Gastrocnemius medialis (tissue), 4 donors: ENCODE data around the gene SUCLG2. TPM values are rescaled to one million over a fixed set of nuclear protein-coding genes. Genes with fewer than 3 reads are reported as not detected.

ENCODE experiments used
- ATAC-seq, 2 donors: fragments of 150-250 bp; one replicate each; pipeline ENCODE4 v1.9.1; 2016
- DNase-seq, 2 donors: peaks; one replicate each; pipeline ENCODE4 v3.0.0-alpha.2; 2019
- H3K27ac ChIP-seq, 4 donors: fragments of 200-600 bp; sonication (generic); 1 replicate in 1 of 4; 2 replicates in 3 of 4; pipeline ENCODE4 v1.5.1; 2016 to 2018; ENCODE audit warnings: mild to moderate bottlenecking in 2 of 4, moderate library complexity in 1 of 4
- H3K27me3 ChIP-seq, 3 donors: fragments of 200-600 bp; sonication (generic) in 2 of 3; 1 replicate in 1 of 3; 2 replicates in 2 of 3; pipeline versions ENCODE4 v1.5.1 to v1.6.0; 2016 to 2019; ENCODE audit warnings: mild to moderate bottlenecking in 1 of 3, moderate library complexity in 1 of 3
- H3K36me3 ChIP-seq, 2 donors: fragments of 200-600 bp; sonication (generic) in 1 of 2; one replicate each; pipeline ENCODE4 v1.5.1; 2017 to 2018
- H3K4me1 ChIP-seq, 2 donors: fragments of 200-600 bp; sonication (generic) in 1 of 2; one replicate each; pipeline ENCODE4 v1.5.1; 2016 to 2017; ENCODE audit warnings: mild to moderate bottlenecking in 2 of 2
- H3K4me3 ChIP-seq, 4 donors: fragments of 200-600 bp; sonication (generic) in 3 of 4; 1 replicate in 1 of 4; 2 replicates in 3 of 4; pipeline ENCODE4 v1.5.1; 2016 to 2019; ENCODE audit warnings: mild to moderate bottlenecking in 2 of 4
- H3K9me3 ChIP-seq, 3 donors: fragments of 200-600 bp; sonication (generic) in 2 of 3; 1 replicate in 1 of 3; 2 replicates in 2 of 3; pipeline ENCODE4 v1.5.1; 2016 to 2019
- CTCF ChIP-seq, 5 experiments: fragments of 450-650 bp in 3 of 5; fragments of 200-600 bp in 2 of 5; sonication (generic) in 2 of 5; IDR thresholded peaks in 4 of 5; conservative IDR thresholded peaks in 1 of 5; 1 replicate in 4 of 5; 2 replicates in 1 of 5; pipeline ENCODE4 v1.5.1; 2016 to 2019; ENCODE audit warnings: antibody characterized with exemption in 5 of 5, mild to moderate bottlenecking in 3 of 5, moderate library complexity in 3 of 5
- POLR2A ChIP-seq, 2 donors: fragments of 450-650 bp; IDR thresholded peaks; one replicate each; pipeline ENCODE4 v1.6.1; 2017; ENCODE audit warnings: antibody characterized with exemption in 2 of 2, mild to moderate bottlenecking in 2 of 2, moderate library complexity in 2 of 2
- in situ Hi-C, 4 donors: fragments of 200-750 bp; cut with MboI; loops; one replicate each; pipeline versions ENCODE4 v1.15.0 to v1.8.0; 2017; ENCODE audit warnings: low sequenced_read_pairs in 4 of 4
- intact Hi-C: fragments of 100-400 bp; cut with DNase I; formaldehyde crosslinking; loops from one replicate; pipeline ENCODE4 v1.15.1; 2023; ENCODE audit warnings: low total_unique reads
- total RNA-seq, 4 donors: library from RNA; depleted of rRNA; stranded (reverse); fragments of >200 nt; gene quantifications; one replicate each; pipeline versions ENCODE4 v1.1.0 to v1.2.3, GENCODE V29; 2016

SUCLG2 gene
- total RNA-seq, 4 donors from 2014 or later = 64.3 to 106 (median 73.2) TPM

- Histone ChIP-seq H3K4me1 (peaks cover 32 to 48% of the 10 kb centered on the region in 2 donors), H3K4me3 (no peak overlapping the region), H3K36me3 (no peaks in the 10 kb centered on the region), H3K27ac (peak overlapping the region in 3 of 4 donors; percentile 4 to 74 (median 27)), H3K27me3 (no peaks in the 10 kb centered on the region), H3K9me3 (no peaks in the 10 kb centered on the region)
- ATAC-seq (peak; percentile 53 to 57), DNase-seq (no peak)
- in situ Hi-C loops = no loop called here
- intact Hi-C loops = loop anchor here (5.0 kb wide), 1 partner anchor 93 kb away; no protein-coding TSS in a partner anchor
- TF ChIP-seq CTCF (IDR thresholded peaks at IDR 0.05 in 4 of 5, conservative IDR thresholded peaks at IDR 0.05 in 1 of 5) (no peak), POLR2A (IDR thresholded peaks at IDR 0.05) (no peak)
Observed at GRCh38 chr3:67644827-67645226, 9.6 kb downstream of the SUCLG2 start.

GRCh38 chr3:67642734-67643133 lies 11.7 kb downstream of the SUCLG2 start:
- ATAC-seq = no peak
- no peak for TF ChIP-seq CTCF (IDR thresholded peaks at IDR 0.05 in 4 of 5, conservative IDR thresholded peaks at IDR 0.05 in 1 of 5)
- no peak overlapping the region for H3K4me3 ChIP-seq
- intact Hi-C loops = no loop called here
- no peak for DNase-seq
- no peaks in the 10 kb centered on the region for H3K27me3 ChIP-seq
- no peaks in the 10 kb centered on the region for H3K36me3 ChIP-seq
- H3K27ac ChIP-seq = peak overlapping the region in 2 of 4 donors; percentile 9 to 41
- peaks cover 22 to 43% of the 10 kb centered on the region in 2 donors for H3K4me1 ChIP-seq
- in situ Hi-C loops = no loop called here
- H3K9me3 ChIP-seq = no peaks in the 10 kb centered on the region

- Histone ChIP-seq H3K27ac (peak overlapping the region in 2 of 4 donors; percentile 9 to 41), H3K4me1 (peaks cover 22 to 42% of the 10 kb centered on the region in 2 donors), H3K9me3 (no peaks in the 10 kb centered on the region), H3K27me3 (no peaks in the 10 kb centered on the region), H3K4me3 (no peak overlapping the region), H3K36me3 (no peaks in the 10 kb centered on the region)
- in situ Hi-C loops (no loop called here), intact Hi-C loops (no loop called here)
- DNase-seq (no peak), ATAC-seq (no peak)
- TF ChIP-seq POLR2A (IDR thresholded peaks at IDR 0.05) (no peak), CTCF (IDR thresholded peaks at IDR 0.05 in 4 of 5, conservative IDR thresholded peaks at IDR 0.05 in 1 of 5) (no peak)
Observed at GRCh38 chr3:67642190-67642589, 12.2 kb downstream of the SUCLG2 start.

GRCh38 chr3:67641451-67641850 lies 13.0 kb downstream of the SUCLG2 start:
- no peak for DNase-seq
- H3K9me3 ChIP-seq = no peaks in the 10 kb centered on the region
- H3K27me3 ChIP-seq = no peaks in the 10 kb centered on the region
- peaks cover 20 to 35% of the 10 kb centered on the region in 2 donors for H3K4me1 ChIP-seq
- H3K4me3 ChIP-seq = no peak overlapping the region
- intact Hi-C loops (no loop called here), in situ Hi-C loops (no loop called here)
- no peaks in the 10 kb centered on the region for H3K36me3 ChIP-seq
- ATAC-seq = no peak
- no peak for TF ChIP-seq CTCF (IDR thresholded peaks at IDR 0.05 in 4 of 5, conservative IDR thresholded peaks at IDR 0.05 in 1 of 5)
- no peak for TF ChIP-seq POLR2A (IDR thresholded peaks at IDR 0.05)
- H3K27ac ChIP-seq = no peak overlapping the region
